Sigmoid colon (tissue), 7 donors: ENCODE measurements around the gene DCUN1D1. TPM values are rescaled to one million over a fixed set of nuclear protein-coding genes. Genes with fewer than 3 reads are reported as not detected.

ENCODE experiments used
- DNase-seq: peaks from one replicate; pipeline ENCODE4 v3.0.0-alpha.2; 2019
- H3K27ac ChIP-seq, 4 donors: fragments of 200-600 bp; sonication (generic); one replicate each; pipeline ENCODE4 v1.5.1; 2016 to 2019; ENCODE audit warnings: mild to moderate bottlenecking in 1 of 4
- H3K27me3 ChIP-seq, 3 donors: fragments of 200-600 bp; sonication (generic); one replicate each; pipeline ENCODE4 v1.5.1; 2019; ENCODE audit warnings: mild to moderate bottlenecking in 1 of 3
- H3K36me3 ChIP-seq, 4 donors: fragments of 200-600 bp; sonication (generic); one replicate each; pipeline ENCODE4 v1.5.1; 2016 to 2019
- H3K4me1 ChIP-seq, 4 donors: fragments of 200-600 bp; sonication (generic); one replicate each; pipeline ENCODE4 v1.5.1; 2017 to 2019
- H3K4me3 ChIP-seq, 4 donors: fragments of 200-600 bp; sonication (generic); one replicate each; pipeline ENCODE4 v1.5.1; 2017 to 2019; ENCODE audit warnings: mild to moderate bottlenecking in 2 of 4, moderate library complexity in 1 of 4
- H3K9me3 ChIP-seq, 4 donors: fragments of 200-600 bp in 3 of 4; sonication (generic) in 3 of 4; one replicate each; pipeline versions ENCODE4 v1.5.1 to v1.6.1; 2013 to 2019
- EP300 ChIP-seq, 4 donors: sonication (generic); formaldehyde crosslinking; IDR thresholded peaks; one replicate each; pipeline ENCODE4 v1.6.1; 2017; ENCODE audit warnings: antibody characterized with exemption in 4 of 4
- POLR2A ChIP-seq, 2 donors: fragments of 450-650 bp; IDR thresholded peaks; one replicate each; pipeline ENCODE4 v1.6.1; 2016; ENCODE audit warnings: antibody characterized with exemption in 2 of 2, mild to moderate bottlenecking in 2 of 2, moderate library complexity in 2 of 2
- POLR2AphosphoS5 ChIP-seq, 4 donors: sonication (generic); formaldehyde crosslinking; IDR thresholded peaks; one replicate each; pipeline ENCODE4 v1.6.1; 2017; ENCODE audit warnings: antibody characterized with exemption in 4 of 4
- WGBS, 2 donors: extraction: QIAGEN DNeasy Blood & Tissue Kit; methylation state at CpG; one replicate each; pipeline ENCODE4 v1.1.7; 2013; 5-methylcytosine and 5-hydroxymethylcytosine counted together
- intact Hi-C: fragments of 100-400 bp; cut with DNase I; formaldehyde crosslinking; loops from one replicate; pipeline ENCODE4 v1.15.1; 2023
- polyA plus RNA-seq, 3 donors: library from polyadenylated mRNA; stranded (reverse); fragments of 200-250 nt; gene quantifications; one replicate each; pipeline ENCODE4 v1.2.3, GENCODE V29; 2013
- total RNA-seq, 4 donors: library from RNA; depleted of rRNA; stranded (reverse); fragments of >200 nt; gene quantifications; one replicate each; pipeline ENCODE4 v1.1.0, GENCODE V29; 2016
- TF ChIP-seq, protein P1 (sequence below), 4 experiments: fragments of 450-650 bp in 3 of 4; fragments of 200-600 bp in 1 of 4; IDR thresholded peaks; one replicate each; pipeline ENCODE4 v1.5.1; 2016 to 2019; ENCODE audit warnings: antibody characterized with exemption in 4 of 4, mild to moderate bottlenecking in 3 of 4, moderate library complexity in 2 of 4
- donor health status: healthy with polysubstance abuse.
- donor health status: Bipolar disorder and iron deficiency.
- donor health status: healthy.

Gene DCUN1D1
- total and polyA plus RNA-seq, 7 donors: 9.4 to 47.1 (median 41.0) TPM

DNA sequence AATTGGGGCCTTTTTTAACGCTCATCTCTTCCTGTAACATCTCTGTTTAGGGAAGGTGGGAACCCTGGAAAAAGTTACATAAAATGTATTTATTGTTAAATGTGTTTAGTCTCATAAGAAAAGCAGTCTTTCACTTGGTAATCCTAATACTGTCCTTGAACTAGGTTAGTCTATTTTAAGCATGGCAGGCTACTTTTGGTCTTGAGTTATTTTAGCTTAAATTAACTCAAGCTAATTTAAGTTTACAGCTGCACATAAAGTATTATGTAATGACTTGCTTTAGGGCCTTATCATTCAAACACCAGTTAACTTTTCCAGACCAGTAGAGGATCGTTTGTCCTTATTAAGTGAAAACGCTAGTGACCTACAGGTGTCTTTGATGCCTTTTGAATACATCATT is 63.2 kb downstream of the DCUN1D1 start:
- intact Hi-C loops: no loop called here
- no peaks in the 10 kb centered on the region for H3K27me3 ChIP-seq

DNA sequence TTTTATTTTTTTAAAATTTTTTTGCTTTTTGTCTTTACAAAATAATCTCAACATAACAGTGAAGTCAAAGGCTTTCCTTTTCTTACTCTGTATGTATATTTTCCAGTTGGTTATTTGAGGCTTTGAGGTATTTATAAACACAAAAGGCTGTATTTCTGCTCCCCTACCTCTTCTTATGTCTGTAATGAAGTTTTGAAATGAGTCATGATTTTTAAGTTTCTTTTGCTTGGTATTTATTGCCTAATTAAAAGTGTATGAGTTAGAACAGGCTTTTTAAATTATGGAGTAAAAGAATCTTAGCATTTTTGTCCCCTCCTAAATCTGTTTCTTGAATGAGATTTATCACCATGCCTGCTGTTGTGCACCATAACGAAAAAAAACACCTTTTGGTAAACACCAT is 66.0 kb downstream of the DCUN1D1 start:
- Histone ChIP-seq H3K36me3 (peaks cover 0 to 40% (median 4%) of the 10 kb centered on the region in 4 donors), H3K9me3 (no peaks in the 10 kb centered on the region), H3K4me3 (no peak overlapping the region), H3K4me1 (no peaks in the 10 kb centered on the region), H3K27me3 (no peaks in the 10 kb centered on the region), H3K27ac (no peak overlapping the region)
- 85 to 89% methylated on average over 1 of the region's 1 CpG for WGBS, 2 donors
- intact Hi-C loops: no loop called here
- DNase-seq: no peak
- TF ChIP-seq, protein P1, sequence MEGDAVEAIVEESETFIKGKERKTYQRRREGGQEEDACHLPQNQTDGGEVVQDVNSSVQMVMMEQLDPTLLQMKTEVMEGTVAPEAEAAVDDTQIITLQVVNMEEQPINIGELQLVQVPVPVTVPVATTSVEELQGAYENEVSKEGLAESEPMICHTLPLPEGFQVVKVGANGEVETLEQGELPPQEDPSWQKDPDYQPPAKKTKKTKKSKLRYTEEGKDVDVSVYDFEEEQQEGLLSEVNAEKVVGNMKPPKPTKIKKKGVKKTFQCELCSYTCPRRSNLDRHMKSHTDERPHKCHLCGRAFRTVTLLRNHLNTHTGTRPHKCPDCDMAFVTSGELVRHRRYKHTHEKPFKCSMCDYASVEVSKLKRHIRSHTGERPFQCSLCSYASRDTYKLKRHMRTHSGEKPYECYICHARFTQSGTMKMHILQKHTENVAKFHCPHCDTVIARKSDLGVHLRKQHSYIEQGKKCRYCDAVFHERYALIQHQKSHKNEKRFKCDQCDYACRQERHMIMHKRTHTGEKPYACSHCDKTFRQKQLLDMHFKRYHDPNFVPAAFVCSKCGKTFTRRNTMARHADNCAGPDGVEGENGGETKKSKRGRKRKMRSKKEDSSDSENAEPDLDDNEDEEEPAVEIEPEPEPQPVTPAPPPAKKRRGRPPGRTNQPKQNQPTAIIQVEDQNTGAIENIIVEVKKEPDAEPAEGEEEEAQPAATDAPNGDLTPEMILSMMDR (IDR thresholded peaks at IDR 0.05): no peak
- TF ChIP-seq POLR2AphosphoS5 (IDR thresholded peaks at IDR 0.05) (no peak), EP300 (IDR thresholded peaks at IDR 0.05) (no peak), POLR2A (IDR thresholded peaks at IDR 0.05) (no peak)

More for the DNA sequence above, 63.2 kb downstream of the DCUN1D1 start:
- TF ChIP-seq EP300 (IDR thresholded peaks at IDR 0.05) (no peak), POLR2A (IDR thresholded peaks at IDR 0.05) (no peak), POLR2AphosphoS5 (IDR thresholded peaks at IDR 0.05) (no peak)
- TF ChIP-seq, protein P1 (IDR thresholded peaks at IDR 0.05): no peak
- Histone ChIP-seq H3K27ac (no peak overlapping the region), H3K4me3 (no peak overlapping the region), H3K36me3 (peaks cover 0 to 33% (median 4%) of the 10 kb centered on the region in 4 donors), H3K4me1 (peaks cover 0 to 6% (median 3%) of the 10 kb centered on the region in 4 donors), H3K9me3 (no peaks in the 10 kb centered on the region)
- WGBS, 2 donors: 63 to 84% methylated on average over 3 of the region's 3 CpGs
- no peak for DNase-seq

DNA sequence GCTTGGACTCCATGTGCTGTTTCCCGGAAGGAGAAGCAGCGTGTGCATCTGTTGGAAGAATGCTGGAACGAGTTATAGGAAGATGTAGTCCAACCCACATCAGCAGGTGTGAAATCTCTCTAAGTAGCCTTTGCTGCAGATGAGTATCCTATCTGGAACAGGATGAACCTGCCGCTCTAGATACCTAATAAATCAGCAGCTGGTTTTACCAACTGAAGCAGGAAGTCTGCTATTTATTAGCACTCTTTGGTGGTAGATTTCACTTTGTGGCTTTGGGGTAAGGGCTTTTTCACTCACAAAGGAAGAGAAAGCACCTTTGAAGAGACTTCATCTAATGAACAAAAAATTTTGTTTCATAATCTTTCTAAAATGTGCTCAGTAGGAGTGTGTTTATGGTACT is 66.4 kb downstream of the DCUN1D1 start:
- Histone ChIP-seq H3K4me1 (no peaks in the 10 kb centered on the region), H3K36me3 (peaks cover 0 to 39% (median 4%) of the 10 kb centered on the region in 4 donors), H3K9me3 (no peaks in the 10 kb centered on the region), H3K27ac (no peak overlapping the region), H3K27me3 (no peaks in the 10 kb centered on the region), H3K4me3 (no peak overlapping the region)
- DNase-seq: no peak
- TF ChIP-seq POLR2AphosphoS5 (IDR thresholded peaks at IDR 0.05) (no peak), POLR2A (IDR thresholded peaks at IDR 0.05) (no peak), EP300 (IDR thresholded peaks at IDR 0.05) (no peak)
- TF ChIP-seq, protein P1 (IDR thresholded peaks at IDR 0.05): no peak
- intact Hi-C loops: no loop called here
- 48 to 83% methylated on average over 4 of the region's 4 CpGs for WGBS, 2 donors

GRCh38 chr3:182912474-182912873 is 67.9 kb downstream of the DCUN1D1 start:
- no peaks in the 10 kb centered on the region for H3K4me1 ChIP-seq
- H3K36me3 ChIP-seq: peaks cover 0 to 47% (median 4%) of the 10 kb centered on the region in 4 donors
- no peaks in the 10 kb centered on the region for H3K27me3 ChIP-seq
- WGBS, 2 donors: 71 to 92% methylated on average over 5 of the region's 5 CpGs
- H3K9me3 ChIP-seq: no peaks in the 10 kb centered on the region
- H3K27ac ChIP-seq: no peak overlapping the region
- intact Hi-C loops: no loop called here
- TF ChIP-seq EP300 (IDR thresholded peaks at IDR 0.05) (no peak), POLR2A (IDR thresholded peaks at IDR 0.05) (no peak), POLR2AphosphoS5 (IDR thresholded peaks at IDR 0.05) (no peak)
- TF ChIP-seq, protein P1 (IDR thresholded peaks at IDR 0.05): no peak
- H3K4me3 ChIP-seq: no peak overlapping the region
- DNase-seq: no peak

GRCh38 chr3:182911782-182912111 is 68.6 kb downstream of the DCUN1D1 start:
- intact Hi-C loops: no loop called here
- WGBS, 2 donors: 62 to 89% methylated on average over 5 of the region's 5 CpGs
- Histone ChIP-seq H3K27me3 (no peaks in the 10 kb centered on the region), H3K4me1 (no peaks in the 10 kb centered on the region), H3K27ac (no peak overlapping the region), H3K36me3 (peaks cover 0 to 47% (median 4%) of the 10 kb centered on the region in 4 donors), H3K4me3 (no peak overlapping the region), H3K9me3 (no peaks in the 10 kb centered on the region)
- no peak for DNase-seq
- TF ChIP-seq EP300 (IDR thresholded peaks at IDR 0.05): no peak
- TF ChIP-seq, protein P1 (IDR thresholded peaks at IDR 0.05): no peak
- no peak for TF ChIP-seq POLR2A (IDR thresholded peaks at IDR 0.05)
- no peak for TF ChIP-seq POLR2AphosphoS5 (IDR thresholded peaks at IDR 0.05)
